Activated CD4-positive, alpha-beta T cell treated with anti-CD3 and anti-CD28 coated beads, Interleukin-2, amount 50 U/mL, for 1 hour (primary cell): Measurements from ENCODE around the gene SPRN.
"Not testable (repeated sequence)": the region's sequence is repeated elsewhere in the genome, so short reads cannot be mapped to it uniquely, and the experiment has no call there.

Experiments used
- DNase-seq: peaks from one replicate; pipeline ENCODE4 v3.0.0-alpha.2; 2020

SPRN gene

GRCh38 chr10:133456041-133456951, 31.9 kb upstream of the SPRN start:
- no peak for DNase-seq

- no peak for DNase-seq
Measured at GRCh38 chr10:133455611-133456031, 31.2 kb upstream of the SPRN start.

GRCh38 chr10:133455196-133455595, 30.8 kb upstream of the SPRN start:
- no peak for DNase-seq

- DNase-seq = no peak
Measured at GRCh38 chr10:133454204-133454893, 29.9 kb upstream of the SPRN start.

GRCh38 chr10:133453516-133454203, 29.2 kb upstream of the SPRN start, which contains the start of gene SCART1:
Gene SCART1 (plus strand): TSS chr10:133453945. CDS start chr10:133453998, 53 bp downstream.
- DNase-seq = no peak

- no peak for DNase-seq
Measured at GRCh38 chr10:133452453-133452852, 28.0 kb upstream of the SPRN start.

GRCh38 chr10:133451346-133451745, 26.9 kb upstream of the SPRN start:
- DNase-seq = no peak

GRCh38 chr10:133448120-133448519, 23.7 kb upstream of the SPRN start:
- no peak for DNase-seq

GRCh38 chr10:133446979-133447378, 22.6 kb upstream of the SPRN start:
- DNase-seq = no peak

- DNase-seq = no peak
Measured at GRCh38 chr10:133445751-133446708, 21.6 kb upstream of the SPRN start.

- DNase-seq = no peak
Measured at GRCh38 chr10:133445268-133445732, 20.9 kb upstream of the SPRN start.

- no peak for DNase-seq
Measured at GRCh38 chr10:133444342-133445267, 20.2 kb upstream of the SPRN start.

GRCh38 chr10:133442967-133443924, 18.8 kb upstream of the SPRN start:
- DNase-seq = no peak

- no peak for DNase-seq
Measured at GRCh38 chr10:133442191-133442966, 18.0 kb upstream of the SPRN start.

GRCh38 chr10:133441780-133442179, 17.4 kb upstream of the SPRN start:
- no peak for DNase-seq

GRCh38 chr10:133441356-133441755, 16.9 kb upstream of the SPRN start:
- DNase-seq = not testable (repeated sequence)

- no peak for DNase-seq
Measured at GRCh38 chr10:133440633-133441285, 16.3 kb upstream of the SPRN start.
